NOMO-1 treated with dmso at 0.1 percent for 144 hours (cell line): ENCODE measurements around the gene TOMM5.
"Not testable (repeated sequence)": the region's sequence is repeated elsewhere in the genome, so short reads cannot be mapped to it uniquely, and the experiment has no call there.

Experiments used
- DNase-seq: peaks from one replicate; lab custom pipeline; 2025; ENCODE audit not compliant: unreplicated experiment; lab: John Stamatoyannopoulos, UW

TOMM5 gene

GRCh38 chr9:37611961-37612360 lies 19.6 kb upstream of the TOMM5 start:
- no peak for DNase-seq

GRCh38 chr9:37611014-37611413 lies 18.6 kb upstream of the TOMM5 start:
- DNase-seq = no peak

- DNase-seq = no peak
Observed at GRCh38 chr9:37609735-37610397, 17.5 kb upstream of the TOMM5 start.

- DNase-seq = no peak
Observed at GRCh38 chr9:37608250-37608649, 15.9 kb upstream of the TOMM5 start.

GRCh38 chr9:37604296-37604695 lies 11.9 kb upstream of the TOMM5 start:
- no peak for DNase-seq

- no peak for DNase-seq
Observed at GRCh38 chr9:37602817-37603216, 10.4 kb upstream of the TOMM5 start.

- DNase-seq = not testable (repeated sequence)
Observed at GRCh38 chr9:37602061-37602460, 9.7 kb upstream of the TOMM5 start.

GRCh38 chr9:37596504-37596903 lies 4.1 kb upstream of the TOMM5 start:
- DNase-seq = no peak

GRCh38 chr9:37593883-37594448 lies 1.6 kb upstream of the TOMM5 start:
- no peak for DNase-seq

- DNase-seq = no peak
Observed at GRCh38 chr9:37587521-37587920, 4.9 kb downstream of the TOMM5 start.

- DNase-seq = no peak
Observed at GRCh38 chr9:37583522-37584121, 8.8 kb downstream of the TOMM5 start.

- DNase-seq = no peak
Observed at GRCh38 chr9:37582548-37583157, 9.7 kb downstream of the TOMM5 start.

GRCh38 chr9:37575921-37576721 lies 16.3 kb downstream of the TOMM5 start, which contains the start of gene FBXO10:
Gene FBXO10, minus strand, starts transcription at chr9:37576380. Its CDS starts 34,612 bp downstream, at chr9:37541768.
- DNase-seq = no peak

- no peak for DNase-seq
Observed at GRCh38 chr9:37575511-37575914, 16.9 kb downstream of the TOMM5 start.

GRCh38 chr9:37575001-37575400 lies 17.4 kb downstream of the TOMM5 start:
- DNase-seq = no peak

GRCh38 chr9:37574241-37574721 lies 18.1 kb downstream of the TOMM5 start:
- no peak for DNase-seq

GRCh38 chr9:37571282-37571681 lies 21.1 kb downstream of the TOMM5 start:
- DNase-seq = no peak

GRCh38 chr9:37566716-37567115 lies 25.7 kb downstream of the TOMM5 start:
- no peak for DNase-seq

GRCh38 chr9:37565661-37566618 lies 26.5 kb downstream of the TOMM5 start:
- DNase-seq = no peak

GRCh38 chr9:37564916-37565315 lies 27.5 kb downstream of the TOMM5 start:
- no peak for DNase-seq
